BE2C (cell line): ENCODE measurements around the gene SETD4.
"Not testable (repeated sequence)": the region's sequence is repeated elsewhere in the genome, so short reads cannot be mapped to it uniquely, and the experiment has no call there.

Experiments used
- DNase-seq: peaks from one replicate; pipeline ENCODE4 v3.0.0-alpha.2; 2020
- H3K27me3 ChIP-seq: fragments of 250-450 bp; sonication (Bioruptor Pico); 2 replicates; pipeline ENCODE4 v1.5.1; 2020; ENCODE audit warnings: mild to moderate bottlenecking
- H3K36me3 ChIP-seq: fragments of 250-450 bp; sonication (Bioruptor Pico); 2 replicates; pipeline ENCODE4 v1.5.1; 2020; ENCODE audit warnings: mild to moderate bottlenecking
- H3K4me1 ChIP-seq: fragments of 250-450 bp; sonication (Bioruptor Pico); 2 replicates; pipeline ENCODE4 v1.5.1; 2020
- H3K4me3 ChIP-seq: 2 replicates; pipeline ENCODE4 v1.5.1; 2011; ENCODE audit warnings: low read depth, low read length
- H3K9me3 ChIP-seq: fragments of 250-450 bp; sonication (Bioruptor Pico); 2 replicates; pipeline ENCODE4 v1.5.1; 2020
- CTCF ChIP-seq: IDR thresholded peaks from 2 replicates; pipeline ENCODE4 v1.5.1; 2012; ENCODE audit warnings: mild to moderate bottlenecking, low read depth, low read length

SETD4 gene

DNA sequence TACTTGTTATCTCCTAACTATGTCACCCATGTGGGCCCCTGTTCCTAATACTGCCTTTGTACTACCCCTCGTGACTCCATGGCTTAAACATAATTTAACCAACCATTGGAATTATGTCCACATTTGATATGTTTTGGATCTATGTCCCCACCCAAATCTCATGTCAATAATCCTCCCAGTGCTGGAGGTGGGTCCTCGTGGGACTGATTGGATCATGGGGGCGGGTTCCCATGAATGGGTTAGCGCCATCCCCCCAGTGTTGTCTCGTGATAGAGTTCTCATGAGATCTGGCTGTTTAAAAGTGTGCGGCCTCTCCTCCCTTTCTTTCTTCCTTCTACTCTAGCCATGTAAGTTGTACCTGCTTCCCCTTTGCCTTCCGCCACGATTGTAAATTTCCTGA is 19.3 kb upstream of the SETD4 start:
- H3K9me3 ChIP-seq, result no peaks in the 10 kb centered on the region
- no peaks in the 10 kb centered on the region for H3K36me3 ChIP-seq
- H3K4me3 ChIP-seq, result no peak overlapping the region
- no peak for DNase-seq
- no peaks in the 10 kb centered on the region for H3K4me1 ChIP-seq
- no peak for TF ChIP-seq CTCF
- H3K27me3 ChIP-seq, result no peaks in the 10 kb centered on the region

- no peak for DNase-seq
- H3K36me3 ChIP-seq, result no peaks in the 10 kb centered on the region
- H3K9me3 ChIP-seq, result no peaks in the 10 kb centered on the region
- H3K4me3 ChIP-seq, result no peak overlapping the region
- no peak for TF ChIP-seq CTCF
- H3K27me3 ChIP-seq, result no peaks in the 10 kb centered on the region
- no peaks in the 10 kb centered on the region for H3K4me1 ChIP-seq
Measured at GRCh38 chr21:36079010-36079649, 18.8 kb upstream of the SETD4 start.

GRCh38 chr21:36077758-36078157 is 17.4 kb upstream of the SETD4 start:
- Histone ChIP-seq H3K4me1 (no peaks in the 10 kb centered on the region), H3K9me3 (no peaks in the 10 kb centered on the region), H3K27me3 (no peaks in the 10 kb centered on the region), H3K36me3 (no peaks in the 10 kb centered on the region; the same call in 1 of the 2 replicates), H3K4me3 (no peak overlapping the region)
- TF ChIP-seq CTCF, result no peak
- DNase-seq, result no peak

GRCh38 chr21:36076878-36077655 is 16.7 kb upstream of the SETD4 start:
- Histone ChIP-seq H3K4me3 (no peak overlapping the region), H3K36me3 (peaks cover 5% of the 10 kb centered on the region), H3K9me3 (no peaks in the 10 kb centered on the region), H3K27me3 (no peaks in the 10 kb centered on the region), H3K4me1 (no peaks in the 10 kb centered on the region)
- TF ChIP-seq CTCF, result no peak
- no peak for DNase-seq

DNA sequence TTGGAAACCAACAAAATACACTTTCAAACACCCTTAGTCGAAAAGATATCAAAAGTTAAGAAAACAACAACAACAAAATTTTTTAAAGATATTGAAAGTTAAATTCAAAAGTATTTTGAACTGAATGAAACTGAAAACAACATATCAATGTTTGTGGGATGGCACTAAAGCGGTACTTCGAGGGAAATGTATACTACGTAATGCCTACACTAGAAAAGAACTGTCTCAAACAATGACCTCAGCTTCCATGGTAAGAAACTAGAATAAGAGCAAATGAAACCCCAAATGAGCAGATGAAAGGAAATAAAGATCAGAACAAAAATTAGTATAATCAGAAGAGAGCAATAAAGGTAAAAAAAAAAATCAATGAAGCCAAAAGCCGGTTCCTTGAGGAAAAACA is 15.6 kb upstream of the SETD4 start:
- Histone ChIP-seq H3K4me3 (no peak overlapping the region), H3K36me3 (peaks cover 16% of the 10 kb centered on the region), H3K27me3 (no peaks in the 10 kb centered on the region), H3K9me3 (no peaks in the 10 kb centered on the region), H3K4me1 (no peaks in the 10 kb centered on the region; the same call in 1 of the 2 replicates)
- TF ChIP-seq CTCF, result no peak
- no peak for DNase-seq

- H3K4me3 ChIP-seq, result no peak overlapping the region
- no peaks in the 10 kb centered on the region for H3K9me3 ChIP-seq
- no peak for TF ChIP-seq CTCF
- peaks cover 17% of the 10 kb centered on the region for H3K36me3 ChIP-seq
- no peaks in the 10 kb centered on the region; the same call in 1 of the 2 replicates for H3K4me1 ChIP-seq
- H3K27me3 ChIP-seq, result no peaks in the 10 kb centered on the region
- DNase-seq, result no peak
Measured at GRCh38 chr21:36075171-36075570, 14.8 kb upstream of the SETD4 start.

- not testable (repeated sequence) for H3K4me1 ChIP-seq, DNase-seq, H3K4me3 ChIP-seq, H3K9me3 ChIP-seq, H3K27me3 ChIP-seq
- peaks cover 17% of the 10 kb centered on the region for H3K36me3 ChIP-seq
Measured at GRCh38 chr21:36073911-36074310, 13.6 kb upstream of the SETD4 start.
